ENCODE data around the gene CENPE. TPM values are rescaled to one million over a fixed set of nuclear protein-coding genes. Genes with fewer than 3 reads are reported as not detected.
A peak's percentile ranks its signal among the peaks of the same experiment; 100 is the strongest.

The CENPE gene
- total RNA-seq, 1 donor from 2014 or later: 95.2 TPM

- Histone ChIP-seq H3K4me1 (peaks cover 15% of the 10 kb centered on the region), H2AFZ (replicated peaks) (peak overlapping the region; percentile 90), H3K9ac (no peak overlapping the region), H3K36me3 (no peaks in the 10 kb centered on the region), H3K9me3 (ENCODE audit: low read depth) (no peaks in the 10 kb centered on the region), H3K4me3 (peak overlapping the region; percentile 62), H3K4me2 (peak overlapping the region; percentile 79), H4K20me1 (ENCODE audit: low read depth) (no peaks in the 10 kb centered on the region), H3F3A (ENCODE audit: low read depth) (peaks cover 16% of the 10 kb centered on the region), H3K79me2 (ENCODE audit: low read depth) (no peaks in the 10 kb centered on the region), H3K27me3 (peaks cover 32% of the 10 kb centered on the region), H3K27ac (no peak overlapping the region)
- peaks cover 2% of the 10 kb centered on the region for H3K9me3 Mint-ChIP-seq
- H3K27me3 Mint-ChIP-seq (ENCODE audit: insufficient read depth, low read depth): no peaks in the 10 kb centered on the region
- peak overlapping the region; percentile 93 for H3K4me3 Mint-ChIP-seq
- H3K27ac Mint-ChIP-seq: peak overlapping the region; percentile 95
- DNase-seq (ENCODE audit: low spot score): no peak
- TF ChIP-seq CTCF (IDR thresholded peaks at IDR 0.05) (no peak), EZH2phosphoT487 (IDR thresholded peaks at IDR 0.05) (no peak), EZH2 (IDR thresholded peaks at IDR 0.05) (no peak)
- H3K36me3 Mint-ChIP-seq: peaks cover 5% of the 10 kb centered on the region
- H3K4me1 Mint-ChIP-seq: peaks cover 13% of the 10 kb centered on the region
Observed at GRCh38 chr4:103075435-103075893, 122.7 kb downstream of the CENPE start.

GRCh38 chr4:103074744-103075434 lies 123.3 kb downstream of the CENPE start:
- Mint-ChIP-seq H3K27me3 (ENCODE audit: insufficient read depth, low read depth) (no peaks in the 10 kb centered on the region), H3K9me3 (peaks cover 2% of the 10 kb centered on the region), H3K4me3 (peak overlapping the region; percentile 93), H3K27ac (no peak overlapping the region), H3K4me1 (peaks cover 13% of the 10 kb centered on the region), H3K36me3 (peaks cover 5% of the 10 kb centered on the region)
- Histone ChIP-seq H3F3A (ENCODE audit: low read depth) (peaks cover 16% of the 10 kb centered on the region), H3K4me2 (peak overlapping the region; percentile 79), H3K4me1 (peaks cover 15% of the 10 kb centered on the region), H2AFZ (replicated peaks) (no peak overlapping the region), H3K79me2 (ENCODE audit: low read depth) (no peaks in the 10 kb centered on the region), H3K9ac (no peak overlapping the region), H3K27ac (no peak overlapping the region), H3K36me3 (no peaks in the 10 kb centered on the region), H3K27me3 (peaks cover 32% of the 10 kb centered on the region), H3K4me3 (peak overlapping the region; percentile 62), H3K9me3 (ENCODE audit: low read depth) (no peaks in the 10 kb centered on the region), H4K20me1 (ENCODE audit: low read depth) (no peaks in the 10 kb centered on the region)
- no peak for TF ChIP-seq CTCF (IDR thresholded peaks at IDR 0.05)
- TF ChIP-seq EZH2 (IDR thresholded peaks at IDR 0.05): no peak
- TF ChIP-seq EZH2phosphoT487 (IDR thresholded peaks at IDR 0.05): no peak
- DNase-seq (ENCODE audit: low spot score): no peak

- no peaks in the 10 kb centered on the region for H3K27me3 Mint-ChIP-seq (ENCODE audit: insufficient read depth, low read depth)
- Histone ChIP-seq H2AFZ (replicated peaks) (no peak overlapping the region), H3K27me3 (peaks cover 32% of the 10 kb centered on the region), H3K9ac (no peak overlapping the region), H3F3A (ENCODE audit: low read depth) (peaks cover 16% of the 10 kb centered on the region), H3K36me3 (no peaks in the 10 kb centered on the region), H3K79me2 (ENCODE audit: low read depth) (no peaks in the 10 kb centered on the region), H3K4me2 (no peak overlapping the region), H3K27ac (no peak overlapping the region), H3K9me3 (ENCODE audit: low read depth) (no peaks in the 10 kb centered on the region), H4K20me1 (ENCODE audit: low read depth) (no peaks in the 10 kb centered on the region), H3K4me3 (no peak overlapping the region), H3K4me1 (peaks cover 15% of the 10 kb centered on the region)
- H3K9me3 Mint-ChIP-seq: peaks cover 2% of the 10 kb centered on the region
- peaks cover 13% of the 10 kb centered on the region for H3K4me1 Mint-ChIP-seq
- no peak for DNase-seq (ENCODE audit: low spot score)
- H3K27ac Mint-ChIP-seq: no peak overlapping the region
- TF ChIP-seq EZH2 (IDR thresholded peaks at IDR 0.05) (no peak), CTCF (IDR thresholded peaks at IDR 0.05) (no peak), EZH2phosphoT487 (IDR thresholded peaks at IDR 0.05) (no peak)
- H3K4me3 Mint-ChIP-seq: no peak overlapping the region
- peaks cover 3% of the 10 kb centered on the region for H3K36me3 Mint-ChIP-seq
Observed at GRCh38 chr4:103073792-103074438, 124.2 kb downstream of the CENPE start.

All from neural progenitor cell (in vitro differentiated cells).